IMR-90 (cell line): ENCODE data around the gene SLC25A34. TPM values are rescaled to one million over a fixed set of nuclear protein-coding genes. Genes with fewer than 3 reads are reported as not detected.

Source experiments
- ATAC-seq: fragments of 200-7000 bp; cut with Tn5 transposase; 2 replicates; pipeline ENCODE4 v1.9.1; 2020; ENCODE audit warnings: low read depth, mild to moderate bottlenecking, moderate library complexity
- BruUV-seq: library from RNA; stranded (reverse); fragments of 400-500 nt; replicated peaks from 2 replicates; lab custom pipeline; 2021; lab: Mats Ljungman, UMichigan
- CTCF ChIA-PET: fragments of 300-600 bp; formaldehyde crosslinking; extraction: SDS; loops from one replicate; lab custom pipeline; 2021; ENCODE audit warnings: antibody characterized with exemption; lab: Yijun Ruan, JAX
- POLR2A ChIA-PET: fragments of 300-600 bp; sonication (Branson Sonifier 250); formaldehyde crosslinking; loops from one replicate; lab custom pipeline; 2022; ENCODE audit warnings: antibody characterized with exemption; ENCODE audit not compliant: unreplicated experiment; lab: Charles Lee
- DNase-seq: peaks from one replicate; pipeline ENCODE4 v3.0.0; 2013
- H2AFZ ChIP-seq: replicated peaks from 2 replicates; pipeline ENCODE3; 2013; ENCODE audit warnings: low read length, mild to moderate bottlenecking; ENCODE audit not compliant: poor library complexity
- H2AK5ac ChIP-seq: 2 replicates; pipeline ENCODE4 v1.6.1; 2013; ENCODE audit warnings: low read depth, low read length, inconsistent platforms
- H2AK9ac ChIP-seq: replicated peaks from 2 replicates; pipeline ENCODE3; 2013; ENCODE audit warnings: mild to moderate bottlenecking, low read depth, low read length, moderate library complexity; ENCODE audit not compliant: poor library complexity
- H2BK120ac ChIP-seq: 2 replicates; pipeline ENCODE4 v1.6.1; 2013; ENCODE audit warnings: low read depth, low read length, inconsistent platforms
- H2BK15ac ChIP-seq: 3 replicates; pipeline ENCODE4 v1.6.1; 2013; ENCODE audit warnings: low read depth, low read length, inconsistent platforms
- H2BK20ac ChIP-seq: 2 replicates; pipeline ENCODE4 v1.6.1; 2013; ENCODE audit warnings: low read depth, mild to moderate bottlenecking, inconsistent platforms, low read length, moderate library complexity
- H2BK5ac ChIP-seq: 2 replicates; pipeline ENCODE4 v1.6.1; 2013; ENCODE audit warnings: mild to moderate bottlenecking, low read depth, low read length, inconsistent platforms; ENCODE audit not compliant: poor library complexity, severe bottlenecking
- H3K14ac ChIP-seq: replicated peaks from 2 replicates; pipeline ENCODE4 v1.6.1; 2013; ENCODE audit warnings: low read depth, low read length, inconsistent platforms
- H3K18ac ChIP-seq: 2 replicates; pipeline ENCODE4 v1.6.1; 2013; ENCODE audit warnings: low read depth, low read length, control low read depth
- H3K23ac ChIP-seq: 2 replicates; pipeline ENCODE4 v1.6.1; 2013; ENCODE audit warnings: low read depth, low read length, inconsistent platforms
- H3K27ac ChIP-seq: 2 replicates; pipeline ENCODE4 v1.5.1; 2013; ENCODE audit warnings: mild to moderate bottlenecking, control low read depth, low read length; ENCODE audit not compliant: insufficient read depth
- H3K27me3 ChIP-seq: 2 replicates; pipeline ENCODE4 v1.6.1; 2013; ENCODE audit warnings: low read length; ENCODE audit not compliant: control insufficient read depth, insufficient read depth
- H3K36me3 ChIP-seq: 2 replicates; pipeline ENCODE4 v1.6.1; 2013; ENCODE audit warnings: low read length, mixed read lengths; ENCODE audit not compliant: control insufficient read depth, insufficient read depth
- H3K4ac ChIP-seq: 2 replicates; pipeline ENCODE4 v1.6.1; 2013; ENCODE audit warnings: low read depth, low read length, inconsistent platforms
- H3K4me1 ChIP-seq: 2 replicates; pipeline ENCODE4 v1.6.1; 2013; ENCODE audit warnings: low read length, mixed read lengths; ENCODE audit not compliant: control insufficient read depth, insufficient read depth
- H3K4me2 ChIP-seq: 2 replicates; pipeline ENCODE4 v1.6.1; 2013; ENCODE audit warnings: low read depth, mild to moderate bottlenecking, control low read depth, low read length, moderate library complexity
- H3K4me3 ChIP-seq: 2 replicates; pipeline ENCODE4 v1.5.1; 2013; ENCODE audit warnings: low read depth, mild to moderate bottlenecking, control low read depth, low read length, moderate library complexity; ENCODE audit not compliant: insufficient read depth
- H3K56ac ChIP-seq: 2 replicates; pipeline ENCODE4 v1.6.1; 2013; ENCODE audit warnings: low read length, inconsistent platforms; ENCODE audit not compliant: insufficient read depth; ENCODE audit errors: extremely low read depth
- H3K79me1 ChIP-seq, 2 experiments: 2 replicates each; pipeline ENCODE4 v1.6.1; 2013; ENCODE audit warnings: low read length in 2 of 2, inconsistent platforms in 1 of 2, low read depth in 1 of 2
- H3K9ac ChIP-seq: 2 replicates; pipeline ENCODE4 v1.6.1; 2013; ENCODE audit warnings: low read depth, low read length, control low read depth
- H3K9me1 ChIP-seq: 2 replicates; pipeline ENCODE4 v1.6.1; 2013; ENCODE audit warnings: low read length, inconsistent platforms; ENCODE audit not compliant: insufficient read depth
- H3K9me3 ChIP-seq: 2 replicates; pipeline ENCODE4 v1.6.1; 2013; ENCODE audit warnings: low read length; ENCODE audit not compliant: control insufficient read depth, insufficient read depth
- H4K20me1 ChIP-seq: 2 replicates; pipeline ENCODE4 v1.6.1; 2013; ENCODE audit warnings: low read length, inconsistent platforms; ENCODE audit not compliant: insufficient read depth
- H4K5ac ChIP-seq: 2 replicates; pipeline ENCODE4 v1.6.1; 2013; ENCODE audit warnings: mild to moderate bottlenecking, low read depth, low read length, control low read depth
- H4K8ac ChIP-seq, 2 experiments: 2 replicates each; pipeline ENCODE4 v1.6.1; 2013; ENCODE audit warnings: low read depth in 2 of 2, low read length in 2 of 2, control low read depth in 1 of 2, inconsistent platforms in 1 of 2
- H4K91ac ChIP-seq: 2 replicates; pipeline ENCODE4 v1.6.1; 2013; ENCODE audit warnings: low read depth, low read length, inconsistent platforms; ENCODE audit not compliant: insufficient read depth
- MAFK ChIP-seq: IDR thresholded peaks from 2 replicates; pipeline ENCODE4 v1.6.1; 2012; ENCODE audit warnings: low read depth, low read length, improper control_type of control experiment
- MXI1 ChIP-seq: IDR thresholded peaks from 2 replicates; pipeline ENCODE4 v1.6.1; 2012; ENCODE audit warnings: low read depth, mild to moderate bottlenecking, low read length, moderate library complexity, borderline replicate concordance
- RAD21 ChIP-seq: IDR thresholded peaks from 2 replicates; pipeline ENCODE4 v1.6.1; 2012; ENCODE audit warnings: low read length, improper control_type of control experiment
- RCOR1 ChIP-seq: IDR thresholded peaks from 2 replicates; pipeline ENCODE4 v1.6.1; 2012; ENCODE audit warnings: mild to moderate bottlenecking, low read length, improper control_type of control experiment; ENCODE audit not compliant: insufficient replicate concordance
- SMC3 ChIP-seq: fragments of 150-350 bp; IDR thresholded peaks from 2 replicates; pipeline ENCODE4 v1.6.1; 2016; ENCODE audit warnings: low read depth, mild to moderate bottlenecking, antibody characterized with exemption, low read length, moderate library complexity
- WGBS, 2 experiments: methylation state at CpG; one replicate each; pipeline versions ENCODE4 v1.1.5 to v1.1.7; 2013; ENCODE audit warnings: missing lambda C conversion rate in 2 of 2; ENCODE audit not compliant: insufficient read length in 1 of 2; ENCODE audit errors: extremely low coverage in 2 of 2; 5-methylcytosine and 5-hydroxymethylcytosine counted together
- dilution Hi-C: fragments of 300-500 bp; cut with HindIII; formaldehyde crosslinking; loops from one replicate; pipeline ENCODE4 v1.14.3; 2018; ENCODE audit warnings: low sequenced_read_pairs; ENCODE audit not compliant: unreplicated experiment
- in situ Hi-C: fragments of 300-500 bp; cut with MboI; formaldehyde crosslinking; loops from 3 replicates; pipeline ENCODE4 v1.14.3; 2019; ENCODE audit warnings: low sequenced_read_pairs, inconsistent platforms, mixed read lengths
- intact Hi-C: fragments of 100-400 bp; cut with micrococcal nuclease; formaldehyde crosslinking; loops from 2 replicates; pipeline ENCODE4 v1.10.0; 2022
- polyA plus RNA-seq, 3 experiments: library from polyadenylated mRNA; depleted of rRNA; stranded (reverse); fragments of >200 nt; gene quantifications; 2 replicates each; pipeline ENCODE4 v1.2.3, GENCODE V29; 2012; ENCODE audit warnings: low replicate concordance in 1 of 3
- total RNA-seq: library from RNA; depleted of rRNA; stranded (reverse); fragments of >200 nt; gene quantifications from 2 replicates; pipeline ENCODE4 v1.2.3, GENCODE V29; 2012
- TF ChIP-seq, protein P1 (sequence below): conservative IDR thresholded peaks from 2 replicates; pipeline ENCODE4 v1.5.1; 2012; ENCODE audit warnings: mild to moderate bottlenecking, low read depth, low read length, improper control_type of control experiment
- TF ChIP-seq, protein P2 (sequence below): fragments of 150-350 bp; IDR thresholded peaks from 2 replicates; pipeline ENCODE4 v1.6.1; 2017; ENCODE audit warnings: mild to moderate bottlenecking, antibody characterized with exemption, low read length, low read depth

SLC25A34 gene
- total and polyA plus RNA-seq, 2 of the 4 experiments (the other 2 are of a cell fraction), result under 0.01 to 0.72 TPM

DNA sequence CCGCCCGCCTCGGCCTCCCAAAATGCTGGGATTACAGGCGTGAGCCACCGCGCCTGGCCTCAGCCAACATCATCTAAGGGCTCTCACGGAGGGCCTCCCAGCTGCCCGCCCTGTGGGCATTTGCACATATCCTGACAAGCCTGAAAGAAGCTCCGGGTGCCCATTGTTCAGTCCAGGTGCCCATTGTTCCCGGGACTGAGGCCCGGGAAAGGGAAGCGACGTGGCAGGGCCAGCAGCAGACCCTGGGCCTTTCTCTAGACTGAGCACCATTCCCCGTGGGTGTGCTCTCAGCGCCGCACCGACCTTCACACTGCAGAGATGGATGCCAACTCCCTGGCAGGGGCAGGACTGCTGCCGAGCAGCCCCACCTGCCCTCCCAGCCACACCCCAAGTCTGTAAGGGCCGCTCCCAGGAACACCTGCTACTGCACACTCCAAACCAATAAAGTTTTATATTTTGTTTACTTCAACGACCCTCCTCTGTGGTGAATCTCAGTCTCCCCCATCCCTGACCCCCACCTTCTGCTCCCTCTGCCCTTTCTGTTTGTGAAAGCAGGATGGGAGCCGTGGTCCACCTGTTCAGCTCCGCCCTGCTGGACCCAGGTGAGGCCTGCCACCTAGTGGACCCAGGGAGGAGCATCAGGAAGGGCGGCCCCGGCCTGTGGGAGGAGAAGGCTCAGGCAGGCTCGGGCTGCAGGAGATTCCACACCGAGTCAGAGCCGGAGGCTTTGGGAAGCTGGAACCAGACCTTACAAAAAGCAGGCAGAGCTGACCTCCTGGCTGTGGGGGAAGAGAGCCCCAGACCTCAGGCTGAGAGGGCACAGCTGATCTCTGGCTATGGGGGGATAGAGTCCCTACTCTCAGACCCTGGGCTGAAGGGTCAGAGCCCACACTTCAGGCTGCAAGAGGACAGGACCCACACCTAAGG lies 5.1 kb downstream of the SLC25A34 start:
- no peak overlapping the region for H2BK5ac ChIP-seq
- H3K14ac ChIP-seq, result no peak overlapping the region
- H4K91ac ChIP-seq, result no peak overlapping the region
- in situ Hi-C loops, result loop anchor here (5.0 kb wide), 1 partner anchor 144 kb away; no protein-coding TSS in a partner anchor
- H2AK5ac ChIP-seq, result no peak overlapping the region
- ChIA-PET POLR2A (no interaction called here), CTCF (interaction anchor here (0.6 to 1.2 kb wide), 2 partner anchors 149 to 521 kb away, joined by 5 to 7 read pairs; no protein-coding TSS in a partner anchor)
- no peaks in the 10 kb centered on the region for H3K79me1 ChIP-seq
- no peak overlapping the region for H3K23ac ChIP-seq
- no peaks in the 10 kb centered on the region for H3K9me1 ChIP-seq
- no peak overlapping the region for H4K5ac ChIP-seq
- no peaks in the 10 kb centered on the region for H4K20me1 ChIP-seq
- no peak overlapping the region for H3K56ac ChIP-seq
- H4K8ac ChIP-seq, result no peak overlapping the region
- no peak overlapping the region for H3K18ac ChIP-seq
- no peak overlapping the region for H3K4me3 ChIP-seq
- no peak overlapping the region for H2BK120ac ChIP-seq
- H2BK15ac ChIP-seq, result no peak overlapping the region
- DNase-seq (peak; percentile 44), ATAC-seq (peak; percentile 87)
- H3K9me3 ChIP-seq, result no peaks in the 10 kb centered on the region
- H3K9ac ChIP-seq, result no peak overlapping the region
- H2AK9ac ChIP-seq, result peak overlapping the region; percentile 88
- H3K4me2 ChIP-seq, result no peak overlapping the region
- H3K27me3 ChIP-seq, result no peaks in the 10 kb centered on the region
- TF ChIP-seq, protein P1, sequence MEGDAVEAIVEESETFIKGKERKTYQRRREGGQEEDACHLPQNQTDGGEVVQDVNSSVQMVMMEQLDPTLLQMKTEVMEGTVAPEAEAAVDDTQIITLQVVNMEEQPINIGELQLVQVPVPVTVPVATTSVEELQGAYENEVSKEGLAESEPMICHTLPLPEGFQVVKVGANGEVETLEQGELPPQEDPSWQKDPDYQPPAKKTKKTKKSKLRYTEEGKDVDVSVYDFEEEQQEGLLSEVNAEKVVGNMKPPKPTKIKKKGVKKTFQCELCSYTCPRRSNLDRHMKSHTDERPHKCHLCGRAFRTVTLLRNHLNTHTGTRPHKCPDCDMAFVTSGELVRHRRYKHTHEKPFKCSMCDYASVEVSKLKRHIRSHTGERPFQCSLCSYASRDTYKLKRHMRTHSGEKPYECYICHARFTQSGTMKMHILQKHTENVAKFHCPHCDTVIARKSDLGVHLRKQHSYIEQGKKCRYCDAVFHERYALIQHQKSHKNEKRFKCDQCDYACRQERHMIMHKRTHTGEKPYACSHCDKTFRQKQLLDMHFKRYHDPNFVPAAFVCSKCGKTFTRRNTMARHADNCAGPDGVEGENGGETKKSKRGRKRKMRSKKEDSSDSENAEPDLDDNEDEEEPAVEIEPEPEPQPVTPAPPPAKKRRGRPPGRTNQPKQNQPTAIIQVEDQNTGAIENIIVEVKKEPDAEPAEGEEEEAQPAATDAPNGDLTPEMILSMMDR, result peak; percentile 78
- TF ChIP-seq MAFK (no peak), MXI1 (no peak), RAD21 (peak; percentile 85), RCOR1 (peak; percentile 52), SMC3 (peak; percentile 61)
- TF ChIP-seq, protein P2, sequence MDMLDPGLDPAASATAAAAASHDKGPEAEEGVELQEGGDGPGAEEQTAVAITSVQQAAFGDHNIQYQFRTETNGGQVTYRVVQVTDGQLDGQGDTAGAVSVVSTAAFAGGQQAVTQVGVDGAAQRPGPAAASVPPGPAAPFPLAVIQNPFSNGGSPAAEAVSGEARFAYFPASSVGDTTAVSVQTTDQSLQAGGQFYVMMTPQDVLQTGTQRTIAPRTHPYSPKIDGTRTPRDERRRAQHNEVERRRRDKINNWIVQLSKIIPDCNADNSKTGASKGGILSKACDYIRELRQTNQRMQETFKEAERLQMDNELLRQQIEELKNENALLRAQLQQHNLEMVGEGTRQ, result no peak
- no peaks in the 10 kb centered on the region for H3K4me1 ChIP-seq
- no peak overlapping the region for H2BK20ac ChIP-seq
- H3K36me3 ChIP-seq, result peaks cover 1% of the 10 kb centered on the region; the same call in 1 of the 2 replicates
- H2AFZ ChIP-seq, result peak overlapping the region; percentile 85
- intact Hi-C loops, result loop anchor here (1.0 kb wide), 1 partner anchor 146 kb away; no protein-coding TSS in a partner anchor
- dilution Hi-C loops, result no loop called here
- H3K4ac ChIP-seq, result no peak overlapping the region
- WGBS, 2 experiments, result 61% methylated on average over 11 of the region's 27 CpGs; no CpG with 5 or more reads in 1 of the 2 experiments
- BruUV-seq, result no TSS peak
- no peak overlapping the region for H3K27ac ChIP-seq
